Measurements from ENCODE around the gene SSB.

DNA sequence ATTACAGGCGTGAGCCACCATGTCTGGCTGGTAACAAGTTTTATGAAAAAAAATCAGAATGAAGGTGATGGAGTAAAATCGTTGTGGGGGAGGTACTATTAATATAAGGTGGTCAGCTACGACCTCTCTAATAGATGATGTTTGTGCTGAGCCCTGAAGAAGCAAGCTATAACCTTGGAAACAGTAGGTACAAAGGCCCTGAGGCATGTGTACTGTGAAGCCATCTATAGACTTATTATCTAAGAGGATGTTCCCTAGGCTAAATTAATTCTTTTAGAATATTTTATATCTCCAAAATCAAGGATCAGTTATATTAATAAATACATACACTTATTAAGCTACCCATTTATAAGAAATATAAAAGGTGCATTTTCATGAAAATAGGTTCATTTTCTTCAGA is 23.3 kb upstream of the SSB start:
- no peak for TF ChIP-seq POLR2AphosphoS5 (IDR thresholded peaks at IDR 0.05; ENCODE audit: borderline replicate concordance, low read depth, low read length)
- TF ChIP-seq EZH2 (IDR thresholded peaks at IDR 0.05): no peak
- TF ChIP-seq FOXP2 (optimal IDR thresholded peaks at IDR 0.05; ENCODE audit: control extremely low read depth, extremely low read length, insufficient read depth): no peak

Data from SK-N-MC (cell line).